Activated T-cell treated with anti-CD3 and anti-CD28 coated beads, Interleukin-2, amount 50 U/mL, for 4 hours (primary cell): ENCODE data around the gene ZFP36. TPM values are rescaled to one million over a fixed set of nuclear protein-coding genes. Genes with fewer than 3 reads are reported as not detected.
"Not testable (repeated sequence)": the region's sequence is repeated elsewhere in the genome, so short reads cannot be mapped to it uniquely, and the experiment has no call there.

ENCODE experiments used
- ATAC-seq, 2 donors: fragments of 200-7000 bp; cut with Tn5 transposase; one replicate each; pipeline ENCODE4 v1.10.0; 2021
- DNase-seq: peaks from one replicate; pipeline ENCODE4 v3.0.0-alpha.2; 2020
- H3K27me3 Mint-ChIP-seq: one replicate; pipeline ENCODE4 v1.8.0; 2021; ENCODE audit warnings: low read depth, mixed read lengths
- H3K36me3 Mint-ChIP-seq: one replicate; pipeline ENCODE4 v1.8.0; 2022; ENCODE audit warnings: mixed read lengths; ENCODE audit not compliant: insufficient read depth
- H3K4me1 Mint-ChIP-seq: one replicate; pipeline ENCODE4 v1.8.0; 2021; ENCODE audit warnings: low read depth, mixed read lengths
- H3K4me3 Mint-ChIP-seq: one replicate; pipeline ENCODE4 v1.8.0; 2021; ENCODE audit warnings: mild to moderate bottlenecking, moderate library complexity, mixed read lengths
- H3K9me3 Mint-ChIP-seq: one replicate; pipeline ENCODE4 v1.8.0; 2021; ENCODE audit warnings: mixed read lengths
- total RNA-seq, 3 donors: library from RNA; stranded (reverse); gene quantifications; one replicate each; pipeline ENCODE4 v1.2.1, GENCODE V29; 2021

Gene ZFP36
- total RNA-seq, 3 donors from 2014 or later = 39.5 to 50.8 (median 43.7) TPM

GRCh38 chr19:39449116-39449797, 42.6 kb downstream of the ZFP36 start:
- Mint-ChIP-seq H3K4me1 (peaks cover 69% of the 10 kb centered on the region), H3K4me3 (peak overlapping the region; percentile 98), H3K27me3 (no peaks in the 10 kb centered on the region), H3K36me3 (peaks cover 41% of the 10 kb centered on the region), H3K9me3 (no peaks in the 10 kb centered on the region)
- no peak for DNase-seq
- no peak for ATAC-seq

GRCh38 chr19:39451257-39451656, 44.6 kb downstream of the ZFP36 start:
- not testable (repeated sequence) for H3K4me3 Mint-ChIP-seq, H3K9me3 Mint-ChIP-seq, DNase-seq, H3K27me3 Mint-ChIP-seq, ATAC-seq
- Mint-ChIP-seq H3K4me1 (peaks cover 64% of the 10 kb centered on the region), H3K36me3 (peaks cover 42% of the 10 kb centered on the region)

Other genes starting within 250 kb of the ZFP36 start
- not detected for gene NCCRP1, start 209.9 kb upstream of the ZFP36 start, total RNA-seq
- gene SYCN, start 202.6 kb upstream of the ZFP36 start, total RNA-seq = under 1 TPM in 2 of 3 donors, not detected in 1; 0.37 to 0.58 TPM
- not detected for gene IFNL3, start 161.8 kb upstream of the ZFP36 start, total RNA-seq
- not detected for gene IFNL4, start 158.0 kb upstream of the ZFP36 start, total RNA-seq
- gene IFNL2, start 138.5 kb upstream of the ZFP36 start, total RNA-seq = not detected
- not detected for gene IFNL1, start 110.4 kb upstream of the ZFP36 start, total RNA-seq
- 1 to 10 TPM; 4.2 to 6.7 (median 6.6) TPM for gene LRFN1, start 86.0 kb upstream of the ZFP36 start, total RNA-seq
- gene GMFG, start 70.8 kb upstream of the ZFP36 start, total RNA-seq = 100 to 1,000 TPM; 147 to 181 (median 178) TPM
- 10 to 100 TPM; 72.6 to 81.6 (median 81.1) TPM for gene SAMD4B, start 64.4 kb upstream of the ZFP36 start, total RNA-seq
- 10 to 100 TPM; 48.0 to 50.8 (median 50.2) TPM for gene PAF1, start 15.7 kb upstream of the ZFP36 start, total RNA-seq
- gene MED29, start 15.5 kb upstream of the ZFP36 start, total RNA-seq = 10 to 100 TPM; 39.5 to 43.1 (median 39.7) TPM
- gene PLEKHG2, start 5.8 kb downstream of the ZFP36 start, total RNA-seq = 10 to 100 TPM; 22.0 to 23.7 (median 22.0) TPM
- 1,000 to 10,000 TPM; 3,250 to 3,505 (median 3,474) TPM for gene RPS16, start 29.1 kb downstream of the ZFP36 start, total RNA-seq
- 100 to 1,000 TPM; 193 to 201 (median 197) TPM for gene SUPT5H, start 38.7 kb downstream of the ZFP36 start, total RNA-seq
- gene TIMM50, start 74.0 kb downstream of the ZFP36 start, total RNA-seq = 100 to 1,000 TPM; 192 to 211 (median 195) TPM
- gene DLL3, start 92.1 kb downstream of the ZFP36 start, total RNA-seq = 1 to 10 TPM; 1.7 to 3.3 (median 1.7) TPM
- gene SELENOV, start 108.3 kb downstream of the ZFP36 start, total RNA-seq = not detected
- gene EID2B, start 126.0 kb downstream of the ZFP36 start, total RNA-seq = 1 to 10 TPM; 2.2 to 2.6 (median 2.4) TPM
- 10 to 100 TPM; 14.9 to 16.5 (median 16.1) TPM for gene EID2, start 133.3 kb downstream of the ZFP36 start, total RNA-seq
- not detected for gene LGALS13, start 195.7 kb downstream of the ZFP36 start, total RNA-seq
- gene LGALS16, start 249.1 kb downstream of the ZFP36 start, total RNA-seq = not detected